Keratinocyte (primary cell): ENCODE results near the gene PRMT1.

Experiments
- CTCF ChIP-seq, 3 experiments: IDR thresholded peaks in 1 of 3; conservative IDR thresholded peaks in 1 of 3; optimal IDR thresholded peaks in 1 of 3; 2 replicates in 2 of 3; 3 replicates in 1 of 3; pipeline versions ENCODE3 to v1.5.1; 2011; ENCODE audit warnings: low read length in 3 of 3, mild to moderate bottlenecking in 3 of 3, moderate library complexity in 2 of 3, control low read depth in 1 of 3, inconsistent platforms in 1 of 3; ENCODE audit not compliant: insufficient read depth in 2 of 3; ENCODE audit errors: extremely low read depth in 1 of 3
- EZH2 ChIP-seq: IDR thresholded peaks from one replicate; pipeline ENCODE4 v1.6.1; 2012; ENCODE audit warnings: inconsistent platforms, mild to moderate bottlenecking, low read length, moderate library complexity

DNA sequence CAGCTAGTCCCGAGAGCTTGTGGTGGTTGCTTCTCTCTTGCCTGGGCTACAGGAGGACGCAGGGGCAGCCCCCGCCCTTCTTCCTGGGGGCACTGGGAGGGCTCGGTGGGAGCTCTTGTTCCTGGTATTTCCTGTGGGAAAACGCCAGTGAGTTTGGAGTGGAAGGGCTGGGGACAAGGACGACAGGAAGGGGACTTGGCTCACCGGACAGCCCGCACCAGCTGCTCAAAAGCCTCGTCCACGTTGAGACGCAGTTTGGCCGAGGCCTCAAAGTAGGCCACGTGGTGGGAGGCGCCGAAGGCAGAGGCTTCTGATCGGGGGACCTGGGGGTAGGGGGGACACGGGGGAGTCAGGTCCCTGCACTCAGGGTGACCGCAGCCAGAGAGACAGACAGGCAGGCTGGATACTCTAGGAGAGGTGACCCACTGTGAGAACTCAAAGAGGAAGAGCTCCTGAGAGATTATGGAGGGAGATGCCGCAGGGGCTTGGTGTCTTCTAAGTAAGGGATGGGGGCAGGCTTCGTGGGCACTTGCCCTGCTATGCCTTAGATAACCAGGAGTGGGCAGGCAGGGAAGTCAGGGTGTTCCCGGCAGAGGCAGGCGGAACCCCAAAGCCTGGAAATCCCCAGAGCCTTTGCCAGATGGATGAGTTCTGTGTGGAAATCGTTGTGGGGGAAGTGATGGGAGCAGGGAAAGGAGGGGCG, 41.4 kb upstream of the PRMT1 start:
- TF ChIP-seq CTCF (optimal IDR thresholded peaks at IDR 0.05 in 1 of 3, IDR thresholded peaks at IDR 0.05 in 1 of 3, conservative IDR thresholded peaks at IDR 0.05 in 1 of 3; ENCODE audit: extremely low read depth in 1 of 3, insufficient read depth in 2 of 3, low read length in 3 of 3), result peak in 2 of 3 experiments; percentile 13 to 26
- TF ChIP-seq EZH2, result no peak
